Lower leg skin (tissue), 3 donors: ENCODE results near the gene PRKAR1B.

ENCODE experiments used
- POLR2A ChIP-seq, 2 donors: fragments of 450-650 bp; IDR thresholded peaks; one replicate each; pipeline ENCODE4 v1.6.1; 2016 to 2017; ENCODE audit warnings: antibody characterized with exemption in 2 of 2, mild to moderate bottlenecking in 1 of 2, moderate library complexity in 1 of 2
- TF ChIP-seq, protein P1 (sequence below), 3 donors: fragments of 450-650 bp; IDR thresholded peaks; one replicate each; pipeline ENCODE4 v1.5.1; 2016; ENCODE audit warnings: antibody characterized with exemption in 3 of 3, mild to moderate bottlenecking in 3 of 3, moderate library complexity in 2 of 3

DNA sequence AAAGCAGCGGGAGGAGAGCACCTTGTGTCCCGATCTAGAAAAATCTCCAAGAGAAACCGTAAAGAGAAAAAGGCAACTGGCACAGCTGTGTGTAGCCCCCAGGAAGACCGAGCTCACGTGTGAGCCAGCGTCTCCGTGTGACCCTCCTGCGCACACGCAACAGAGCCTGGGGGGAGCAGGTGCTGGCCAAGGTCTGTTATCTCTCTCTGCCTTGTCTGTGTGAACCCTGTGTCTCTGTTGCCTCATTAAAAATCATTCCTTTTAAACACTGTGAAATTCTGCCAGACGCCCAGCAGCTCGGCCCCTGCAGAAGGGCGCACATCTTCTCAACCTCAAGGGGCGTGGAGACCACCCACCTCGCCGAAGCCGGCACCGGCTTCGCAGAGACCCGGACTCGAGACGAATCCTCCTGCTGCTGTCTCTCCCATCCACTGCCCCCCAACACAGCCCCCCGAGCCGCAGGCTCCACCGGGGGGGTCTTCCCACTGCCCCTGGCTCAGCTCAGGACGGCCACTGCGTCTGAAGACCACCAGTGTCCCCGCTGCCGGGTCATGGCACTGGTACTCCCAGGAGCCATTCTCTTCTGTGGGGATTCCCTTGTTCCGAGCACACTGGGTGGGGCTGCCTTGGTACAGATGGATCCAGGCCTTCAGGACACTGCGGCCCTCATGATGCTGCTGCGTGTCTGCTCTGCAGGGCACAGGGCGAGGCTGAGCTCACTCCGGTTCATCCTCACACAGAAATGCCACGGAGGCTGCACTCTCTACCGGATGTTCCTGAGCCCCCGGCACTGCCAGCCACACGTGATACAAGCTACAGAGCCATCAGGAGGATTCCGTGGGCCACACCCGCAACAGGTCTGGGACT is 94.9 kb downstream of the PRKAR1B start:
- TF ChIP-seq, protein P1, sequence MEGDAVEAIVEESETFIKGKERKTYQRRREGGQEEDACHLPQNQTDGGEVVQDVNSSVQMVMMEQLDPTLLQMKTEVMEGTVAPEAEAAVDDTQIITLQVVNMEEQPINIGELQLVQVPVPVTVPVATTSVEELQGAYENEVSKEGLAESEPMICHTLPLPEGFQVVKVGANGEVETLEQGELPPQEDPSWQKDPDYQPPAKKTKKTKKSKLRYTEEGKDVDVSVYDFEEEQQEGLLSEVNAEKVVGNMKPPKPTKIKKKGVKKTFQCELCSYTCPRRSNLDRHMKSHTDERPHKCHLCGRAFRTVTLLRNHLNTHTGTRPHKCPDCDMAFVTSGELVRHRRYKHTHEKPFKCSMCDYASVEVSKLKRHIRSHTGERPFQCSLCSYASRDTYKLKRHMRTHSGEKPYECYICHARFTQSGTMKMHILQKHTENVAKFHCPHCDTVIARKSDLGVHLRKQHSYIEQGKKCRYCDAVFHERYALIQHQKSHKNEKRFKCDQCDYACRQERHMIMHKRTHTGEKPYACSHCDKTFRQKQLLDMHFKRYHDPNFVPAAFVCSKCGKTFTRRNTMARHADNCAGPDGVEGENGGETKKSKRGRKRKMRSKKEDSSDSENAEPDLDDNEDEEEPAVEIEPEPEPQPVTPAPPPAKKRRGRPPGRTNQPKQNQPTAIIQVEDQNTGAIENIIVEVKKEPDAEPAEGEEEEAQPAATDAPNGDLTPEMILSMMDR (IDR thresholded peaks at IDR 0.05), result no peak
- no peak for TF ChIP-seq POLR2A (IDR thresholded peaks at IDR 0.05)
